Epithelial cell of esophagus (primary cell): ENCODE measurements around the gene ARL9.
A peak's percentile ranks its signal among the peaks of the same experiment; 100 is the strongest.

Experiments
- DNase-seq: peaks from one replicate; pipeline ENCODE4 v3.0.0; 2010; ENCODE audit warnings: low read depth
- H3K4me3 ChIP-seq: 2 replicates; pipeline ENCODE4 v1.5.1; 2011; ENCODE audit warnings: mild to moderate bottlenecking, low read length, control low read depth
- CTCF ChIP-seq: IDR thresholded peaks from 2 replicates; pipeline ENCODE4 v1.5.1; 2011; ENCODE audit warnings: low read depth, mild to moderate bottlenecking, low read length, control low read depth, inconsistent platforms; ENCODE audit not compliant: insufficient read depth; ENCODE audit errors: missing control alignments

ARL9 gene, protein sequence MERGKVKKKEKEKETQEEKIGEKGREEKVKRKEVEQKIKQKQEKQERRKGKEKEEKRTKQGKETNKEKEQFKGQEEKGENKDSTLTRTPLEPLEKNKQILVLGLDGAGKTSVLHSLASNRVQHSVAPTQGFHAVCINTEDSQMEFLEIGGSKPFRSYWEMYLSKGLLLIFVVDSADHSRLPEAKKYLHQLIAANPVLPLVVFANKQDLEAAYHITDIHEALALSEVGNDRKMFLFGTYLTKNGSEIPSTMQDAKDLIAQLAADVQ

DNA sequence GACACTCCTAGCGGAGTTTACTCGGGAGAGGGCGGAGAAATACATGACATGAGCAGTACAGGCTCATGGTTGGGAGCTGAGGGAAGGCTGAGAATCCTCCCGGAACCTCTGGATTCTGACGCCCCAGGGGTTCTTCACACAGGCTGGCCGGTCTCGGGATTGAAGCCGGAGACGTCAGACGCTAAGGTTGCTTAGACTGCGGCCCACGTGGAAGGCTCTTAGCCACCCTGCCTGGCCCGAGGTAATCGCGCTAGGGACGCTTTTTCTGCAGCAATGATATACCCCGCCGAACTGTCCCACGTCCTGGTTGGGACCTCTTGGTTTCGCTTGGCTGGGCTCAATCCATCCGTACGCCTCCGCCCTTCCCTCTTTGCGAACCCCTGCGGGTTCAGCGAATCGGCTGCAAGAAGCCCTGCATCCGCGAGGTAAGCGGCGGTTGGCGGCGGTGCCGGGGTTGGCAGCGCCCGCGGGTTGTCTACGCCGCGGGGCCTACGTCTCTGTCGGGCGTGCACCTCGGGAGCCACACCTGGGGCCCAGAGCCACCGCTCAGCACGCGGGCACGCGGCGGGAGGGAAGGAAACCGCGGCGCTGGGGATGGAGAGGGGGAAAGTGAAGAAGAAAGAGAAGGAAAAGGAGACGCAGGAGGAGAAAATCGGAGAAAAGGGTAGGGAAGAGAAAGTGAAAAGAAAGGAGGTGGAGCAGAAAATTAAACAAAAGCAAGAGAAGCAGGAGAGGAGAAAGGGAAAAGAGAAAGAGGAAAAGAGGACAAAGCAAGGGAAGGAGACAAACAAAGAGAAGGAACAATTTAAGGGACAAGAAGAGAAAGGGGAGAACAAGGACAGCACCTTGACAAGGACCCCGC, at the start of gene ARL9:
Gene ARL9, plus strand, starts transcription at position 523 of the 862 bp plus-strand sequence. Its CDS starts 72 bp downstream, at position 595.
- peak; percentile 64 for DNase-seq
- peak within 1 kb of the TSS; percentile 50 for H3K4me3 ChIP-seq
- TF ChIP-seq CTCF = no peak

- no peak for TF ChIP-seq CTCF
- peak; percentile 84 for DNase-seq
- no peak overlapping the region for H3K4me3 ChIP-seq
Measured at GRCh38 chr4:56460085-56460484, 45.5 kb upstream of the ARL9 start.

- no peak for DNase-seq
- no peak for TF ChIP-seq CTCF
- H3K4me3 ChIP-seq = no peak overlapping the region
Measured at GRCh38 chr4:56462157-56462556, 43.4 kb upstream of the ARL9 start.

DNA sequence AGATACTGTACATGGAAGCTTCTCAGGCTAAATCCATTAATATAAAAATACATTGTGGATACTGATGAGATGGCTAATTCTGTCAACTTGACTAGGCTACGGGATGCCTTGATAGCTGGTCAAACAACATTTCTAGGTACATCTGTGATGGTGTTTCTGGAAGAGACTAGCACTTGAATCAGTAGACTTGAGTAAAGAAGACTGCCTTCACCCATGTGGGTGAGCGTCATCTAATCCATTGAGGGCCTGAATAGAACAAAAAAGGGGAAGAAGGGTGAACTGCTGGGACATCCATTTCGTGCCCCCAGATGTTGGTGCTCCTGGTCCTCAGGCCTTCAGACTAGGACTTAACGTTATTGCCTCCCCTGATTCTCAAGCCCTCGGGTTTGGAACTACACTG, 41.9 kb upstream of the ARL9 start:
- DNase-seq = no peak
- H3K4me3 ChIP-seq = no peak overlapping the region
- TF ChIP-seq CTCF = no peak

DNA sequence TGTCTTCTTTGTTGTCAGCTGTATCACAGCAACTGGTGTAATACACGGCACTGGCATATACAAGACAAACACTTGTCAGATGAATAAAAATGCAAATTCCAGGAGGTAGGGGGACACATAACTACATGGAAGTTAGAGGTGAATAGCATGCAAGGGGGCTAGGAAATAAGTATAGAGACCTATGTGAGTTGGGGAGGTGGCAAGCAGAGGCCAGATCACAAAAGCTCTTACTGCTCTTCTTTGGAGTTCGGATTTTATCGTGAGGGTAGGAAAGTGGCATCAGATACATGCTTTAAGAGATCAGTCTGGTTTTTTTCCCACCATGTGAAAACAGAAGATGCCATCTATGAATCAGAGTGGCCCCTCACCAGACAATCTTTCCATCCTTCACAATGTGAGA, 41.0 kb upstream of the ARL9 start:
- no peak for TF ChIP-seq CTCF
- no peak for DNase-seq

GRCh38 chr4:56465599-56466295, 39.8 kb upstream of the ARL9 start:
- H3K4me3 ChIP-seq = peak overlapping the region; percentile 90
- TF ChIP-seq CTCF = no peak
- peak; percentile 64 for DNase-seq

More for the DNA sequence above, 41.0 kb upstream of the ARL9 start:
- no peak overlapping the region for H3K4me3 ChIP-seq

DNA sequence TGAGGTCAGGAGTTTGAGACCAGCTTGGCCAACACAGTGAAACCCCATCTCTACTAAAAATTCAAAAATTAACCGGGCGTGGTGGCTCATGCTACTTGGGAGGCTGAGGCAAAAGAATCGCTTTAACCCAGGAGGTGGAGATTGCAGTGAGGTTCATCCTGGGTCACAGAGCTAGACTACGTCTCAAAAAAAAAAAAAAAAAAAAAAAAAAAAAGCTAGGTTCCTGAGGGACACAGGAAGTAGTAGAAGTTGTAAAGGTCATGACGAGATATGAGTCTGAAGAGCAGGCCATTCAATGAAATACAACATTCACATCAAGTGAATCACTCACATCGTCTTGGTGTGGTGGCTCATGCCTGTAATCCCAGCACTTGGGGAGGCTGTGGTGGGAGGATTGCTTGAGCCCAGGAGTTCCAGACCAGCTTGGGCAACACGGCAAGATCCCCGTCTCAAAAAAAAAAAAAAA, 39.3 kb upstream of the ARL9 start:
- H3K4me3 ChIP-seq = peak overlapping the region; percentile 90
- DNase-seq = peak; percentile 83
